Head of caudate nucleus (tissue), 42 donors: ENCODE results near the gene MMP10.
A peak's percentile ranks its signal among the peaks of the same experiment; 100 is the strongest.
"Not testable (repeated sequence)": the region's sequence is repeated elsewhere in the genome, so short reads cannot be mapped to it uniquely, and the experiment has no call there.

Experiments used
- DNase-seq, 42 donors: peaks; one replicate each; pipeline versions ENCODE4 v3.0.0 to v3.0.0-alpha.2; 2020 to 2021; ENCODE audit warnings: mixed read lengths in 7 of 42
- intact Hi-C: fragments of 100-400 bp; cut with DNase I; formaldehyde crosslinking; loops from one replicate; pipeline ENCODE4 v1.15.0; 2022

Gene MMP10

DNA sequence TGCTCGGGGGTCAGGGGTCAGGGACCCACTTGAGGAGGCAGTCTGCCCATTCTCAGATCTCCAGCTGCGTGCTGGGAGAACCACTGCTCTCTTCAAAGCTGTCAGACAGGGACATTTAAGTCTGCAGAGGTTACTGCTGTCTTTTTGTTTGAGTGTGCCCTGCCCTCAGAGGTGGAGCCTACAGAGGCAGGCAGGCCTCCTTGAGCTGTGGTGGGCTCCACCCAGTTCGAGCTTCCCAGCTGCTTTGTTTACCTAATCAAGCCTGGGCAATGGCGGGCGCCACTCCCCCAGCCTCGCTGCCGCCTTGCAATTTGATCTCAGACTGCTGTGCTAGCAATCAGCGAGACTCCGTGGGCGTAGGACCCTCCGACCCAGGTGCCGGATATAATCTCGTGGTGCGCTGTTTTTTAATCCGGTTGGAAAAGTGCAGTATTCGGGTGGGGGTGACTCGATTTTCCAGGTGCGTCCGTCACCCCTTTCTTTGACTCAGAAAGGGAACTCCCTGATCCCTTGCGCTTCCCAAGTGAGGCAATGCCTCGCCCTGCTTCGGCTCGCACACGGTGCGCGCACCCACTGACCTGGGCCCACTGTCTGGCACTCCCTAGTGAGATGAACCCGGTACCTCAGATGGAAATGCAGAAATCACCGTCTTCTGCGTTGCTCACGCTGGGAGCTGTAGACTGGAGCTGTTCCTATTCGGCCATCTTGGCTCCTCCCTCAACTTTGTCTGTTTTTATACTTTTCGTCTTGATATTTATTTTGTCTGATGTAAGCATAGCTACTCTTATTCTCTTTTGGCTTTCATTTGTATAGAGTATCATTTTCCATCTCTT, 33.5 kb downstream of the MMP10 start:
- DNase-seq, intact Hi-C loops: not testable (repeated sequence)

DNA sequence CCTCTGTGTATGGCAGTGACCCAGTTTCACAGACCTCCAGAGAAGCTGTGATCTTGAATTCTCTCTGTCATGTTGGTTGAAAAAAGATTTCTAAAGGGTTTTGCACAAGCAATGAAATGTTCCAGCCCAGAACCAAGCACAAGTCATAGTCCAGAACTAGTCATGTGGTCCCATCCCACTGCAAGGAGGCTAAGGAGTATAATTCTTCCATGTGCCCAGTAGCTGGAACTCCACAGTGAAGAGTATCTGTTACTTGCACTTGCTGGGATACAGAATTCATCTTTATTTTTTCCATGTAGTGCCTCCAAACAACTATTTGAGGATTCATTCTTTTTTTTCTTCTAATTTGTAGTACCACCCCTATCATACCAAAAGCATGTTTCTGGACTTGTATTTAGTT, 45.8 kb downstream of the MMP10 start:
- no peak for DNase-seq
- intact Hi-C loops: no loop called here

DNA sequence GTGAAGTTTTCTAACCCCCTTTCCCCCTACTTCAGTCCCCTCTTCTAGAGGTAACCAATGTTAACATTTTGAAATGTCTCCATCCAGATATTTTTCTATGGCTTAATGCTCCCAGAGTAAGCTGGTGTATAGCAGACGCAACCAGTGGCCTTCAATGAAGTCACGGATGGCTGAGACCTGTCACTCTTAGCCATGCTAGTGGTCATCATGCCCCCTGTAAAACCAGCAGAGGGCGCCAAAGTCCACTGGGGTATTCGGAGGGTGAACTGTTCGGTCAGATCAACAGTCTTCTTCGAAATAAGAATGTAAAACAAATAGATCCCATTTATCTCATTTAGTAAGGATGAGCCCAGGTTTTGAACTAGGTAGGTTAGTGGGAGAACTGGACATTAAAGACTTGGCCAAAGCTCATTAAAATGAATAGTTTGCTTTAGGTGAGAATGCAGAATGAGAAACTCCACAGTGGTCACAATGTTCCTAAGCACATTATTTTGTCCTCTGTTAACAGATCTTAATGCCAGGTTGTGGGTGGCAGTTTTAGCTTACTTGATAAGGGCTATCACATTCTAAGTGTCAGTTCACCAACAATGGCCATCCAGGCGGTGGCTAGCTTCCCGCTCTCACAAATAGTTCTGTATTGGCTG, 47.1 kb downstream of the MMP10 start:
- peak in 22 of 42 donors; percentile 8 to 64 (median 21) for DNase-seq
- intact Hi-C loops: no loop called here

DNA sequence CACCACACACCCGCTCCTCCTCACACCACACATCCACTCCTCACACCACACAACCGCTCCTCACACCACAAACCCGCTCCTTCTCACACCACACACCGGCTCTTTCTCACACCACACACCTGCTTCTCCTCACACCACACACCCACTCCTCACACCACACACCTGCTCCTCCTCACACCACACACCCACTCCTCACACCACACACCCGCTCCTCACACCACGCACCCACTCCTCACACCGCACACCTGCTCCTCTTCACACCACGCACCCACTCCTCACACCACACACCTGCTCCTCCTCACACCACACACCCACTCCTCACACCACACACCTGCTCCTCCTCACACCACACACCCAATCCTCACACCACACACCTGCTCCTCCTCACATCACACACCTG, 49.5 kb downstream of the MMP10 start:
- intact Hi-C loops: not testable (repeated sequence)

DNA sequence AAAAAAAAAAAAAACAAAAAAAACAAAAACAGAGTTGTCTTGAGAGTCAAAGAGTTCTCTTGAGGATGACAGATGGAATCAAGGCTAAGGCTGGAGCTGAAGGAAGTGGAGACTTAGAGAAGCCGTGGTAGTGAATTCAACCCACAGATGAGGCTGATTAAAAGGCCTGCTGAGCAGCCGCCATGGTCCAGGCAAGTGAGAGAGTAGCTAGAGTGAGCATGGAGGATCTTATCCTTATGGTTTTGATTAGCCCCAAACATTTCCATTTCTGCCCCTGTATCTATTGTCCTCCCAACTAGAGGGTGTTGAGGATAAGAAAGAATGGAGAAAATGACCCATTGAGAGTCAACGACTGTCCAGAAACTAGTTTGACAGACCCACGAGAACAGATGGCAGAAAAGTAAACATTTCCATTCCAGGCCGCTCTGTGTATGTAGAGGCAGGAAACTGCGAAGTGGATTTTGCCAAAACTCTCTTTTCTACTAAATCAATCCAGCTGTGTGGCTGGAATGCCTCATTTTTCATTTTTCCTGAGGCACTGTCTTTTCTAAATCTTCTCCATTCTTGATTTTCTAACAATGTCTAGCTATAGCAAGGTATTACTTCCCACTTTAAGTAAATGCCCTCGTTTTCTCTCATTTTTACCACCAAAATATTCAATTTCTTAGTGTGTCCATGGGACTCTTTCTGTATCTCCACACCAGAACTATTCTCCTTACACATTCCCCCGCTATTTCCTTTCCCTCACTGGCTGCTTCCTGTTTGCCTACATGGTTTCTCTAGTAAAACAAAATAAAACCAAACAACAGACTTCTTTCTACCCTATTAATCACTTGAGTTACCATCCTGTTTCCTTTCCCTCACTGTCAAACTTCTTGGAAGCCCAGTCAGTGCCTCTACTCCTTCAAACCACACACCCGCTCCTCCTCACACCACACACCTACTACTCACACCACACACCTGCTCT, 50.3 kb downstream of the MMP10 start:
- intact Hi-C loops: no loop called here
- DNase-seq: no peak

More for the DNA sequence above, 49.5 kb downstream of the MMP10 start:
- DNase-seq: not testable (repeated sequence)

DNA sequence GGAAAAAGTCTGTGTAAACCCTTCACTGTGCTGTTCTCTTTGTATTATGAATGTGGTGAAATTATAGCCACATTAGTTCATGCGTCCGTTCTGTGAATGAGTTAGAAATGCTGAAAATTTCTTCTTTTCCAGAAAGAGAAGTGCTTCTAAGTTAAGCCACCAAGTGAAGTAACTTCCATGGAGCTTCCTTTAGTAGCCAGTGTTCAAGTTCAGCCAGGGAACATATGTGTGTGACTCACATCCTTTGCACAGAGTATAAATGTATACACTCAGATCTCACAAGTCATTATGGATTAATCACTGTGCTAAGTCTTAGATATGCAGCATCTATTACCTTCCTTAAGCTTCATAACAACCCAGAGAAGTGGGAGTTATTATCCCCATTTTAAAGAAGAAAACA, 52.5 kb downstream of the MMP10 start:
- intact Hi-C loops: no loop called here
- DNase-seq: no peak

DNA sequence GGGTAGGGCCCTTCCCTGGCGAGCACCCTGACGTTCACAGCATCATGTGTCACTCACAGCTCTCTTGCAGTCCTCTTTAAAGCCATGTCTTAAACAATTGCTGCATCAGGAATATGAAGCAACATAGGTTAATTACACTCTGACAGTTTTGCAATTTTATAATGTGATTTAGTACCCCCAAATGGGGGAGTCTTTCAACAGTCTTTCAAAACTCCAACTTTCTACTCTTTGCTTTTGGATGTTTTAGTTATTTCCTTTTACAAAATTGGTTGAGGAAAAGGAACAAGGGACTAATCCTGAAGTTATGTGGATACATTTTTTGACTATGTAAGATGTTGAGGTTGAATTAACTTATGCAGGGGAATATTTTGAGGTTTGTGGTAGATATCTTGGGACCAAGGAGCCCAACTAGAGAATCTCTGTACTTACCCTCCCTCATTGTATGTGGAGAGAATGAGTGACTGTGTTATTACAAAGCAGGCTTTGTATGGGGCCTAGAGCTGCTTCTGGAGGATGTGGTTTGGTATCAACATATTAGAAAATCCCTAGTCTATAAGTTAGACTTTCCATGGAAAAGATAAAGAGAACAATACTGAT, 55.4 kb downstream of the MMP10 start, which contains the start of gene MMP8:
Gene MMP8 (minus strand): TSS at position 51 of the 597 bp plus-strand sequence. CDS start 99 bp downstream, outside the sequence.
- peak in 1 of 42 donors; percentile 12 for DNase-seq
- intact Hi-C loops: no loop called here

DNA sequence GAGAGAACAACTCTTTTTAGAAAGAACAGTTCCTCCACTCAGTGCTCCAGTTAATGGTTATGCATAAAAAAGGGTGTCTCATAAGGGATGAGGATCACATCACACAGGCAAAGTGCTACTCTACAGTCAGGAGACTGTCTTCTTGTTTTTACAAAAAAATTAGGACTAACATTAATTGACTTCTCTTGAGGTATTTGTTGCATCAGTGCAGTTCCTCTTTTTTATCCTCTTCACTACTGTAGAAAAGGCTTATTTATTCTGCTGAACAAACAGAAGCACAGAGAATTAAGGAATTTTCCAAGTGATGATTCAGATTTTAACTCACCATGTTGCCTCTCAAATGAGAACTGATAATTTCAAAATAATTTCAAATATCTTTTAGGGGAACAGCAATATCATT, 57.6 kb downstream of the MMP10 start:
- intact Hi-C loops: no loop called here
- DNase-seq: no peak
